ENCODE data around the gene PDZD7. TPM values are rescaled to one million over a fixed set of nuclear protein-coding genes. Genes with fewer than 3 reads are reported as not detected.

PDZD7 gene
- total and polyA plus RNA-seq, 2 of the 8 experiments (the other 6 are each of a cell fraction or from before 2014, with no cell fraction given) = 0.88 to 1.6 TPM

GRCh38 chr10:101060951-101061623 lies 30.2 kb upstream of the PDZD7 start:
- H4K8ac ChIP-seq (ENCODE audit: extremely low read depth, insufficient read depth, low read length) = peak overlapping the region; percentile 96
- H3K14ac ChIP-seq (ENCODE audit: insufficient read length) = no peak overlapping the region
- peak; percentile 90 to 99 for DNase-seq (ENCODE audit: low read depth in 1 of 2, low spot score in 2 of 2)
- peak overlapping the region; percentile 76; the same call in 1 of the 2 replicates for H3K27ac ChIP-seq (ENCODE audit: low read depth, low read length)
- ChIA-PET POLR2A (ENCODE audit: partially characterized antibody) (interaction anchor here (0.6 to 8.4 kb wide), 11 partner anchors 9 to 1680 kb away, joined by 3 to 85 read pairs (median 3); no protein-coding TSS in a partner anchor), CTCF (ENCODE audit: partially characterized antibody) (interaction anchor here (0.6 to 59.5 kb wide), 18 partner anchors 13 to 465 kb away, joined by 3 to 2176 read pairs (median 5); partner anchors contain the start of genes KAZALD1, PDZD7 and SFXN3)
- no peak overlapping the region for H3K23ac ChIP-seq (ENCODE audit: insufficient read length)
- peak overlapping the region; percentile 100 for H3K18ac ChIP-seq (ENCODE audit: extremely low read depth, low read length)
- H3K79me1 ChIP-seq (ENCODE audit: low read depth, low read length) = no peaks in the 10 kb centered on the region
- no peak overlapping the region for H2AK5ac ChIP-seq (ENCODE audit: low read depth, low read length)
- H2BK20ac ChIP-seq (ENCODE audit: low read length) = 0 out of 2 replicates have a peak overlapping the region, but pooled peaks have one; percentile 9
- peak overlapping the region; percentile 99 for H4K91ac ChIP-seq (replicated peaks; ENCODE audit: insufficient read length, low read length)
- H3K79me2 ChIP-seq (ENCODE audit: control insufficient read depth in 1 of 2, insufficient read depth in 2 of 2, low read length in 2 of 2) = peaks cover 0 to 3% of the 10 kb centered on the region in 2 experiments; a peak in 1 of 4 replicates
- H3K4me3 ChIP-seq (ENCODE audit: extremely low read depth in 1 of 4, insufficient read depth in 2 of 4, low read depth in 3 of 4, low read length in 4 of 4) = peak overlapping the region; percentile 89 to 97 (median 94)
- no peak overlapping the region for H2BK120ac ChIP-seq (replicated peaks; ENCODE audit: low read depth, low read length)
- no peaks in the 10 kb centered on the region; a peak in 1 of 8 replicates for H3K36me3 ChIP-seq (ENCODE audit: control insufficient read depth in 2 of 4, insufficient read depth in 4 of 4, low read length in 3 of 4)
- peak overlapping the region; percentile 99 for H2BK5ac ChIP-seq (ENCODE audit: low read depth, low read length)
- WGBS, 2 experiments (ENCODE audit: extremely low coverage in 1 of 2, insufficient coverage in 1 of 2, insufficient read length in 1 of 2, insufficient replicate concordance in 2 of 2, low coverage in 1 of 2, low lambda C conversion rate in 2 of 2, missing lambda C conversion rate in 1 of 2) = 3% methylated on average over 49 of the region's 67 CpGs; no CpG with 5 or more reads in 1 of the 2 experiments
- peaks cover 10 to 25% of the 10 kb centered on the region in 2 experiments for H4K20me1 ChIP-seq (replicated peaks in 1 of 2; ENCODE audit: control insufficient read depth in 1 of 2, insufficient read depth in 2 of 2, low read length in 2 of 2)
- peaks cover 43 to 50% (median 47%) of the 10 kb centered on the region in 4 experiments for H3K27me3 ChIP-seq (replicated peaks in 1 of 4; ENCODE audit: control insufficient read depth in 3 of 4, extremely low read depth in 1 of 4, insufficient read depth in 3 of 4, low read length in 3 of 4)
- peak overlapping the region; percentile 99; the same call in 1 of the 2 replicates for H2BK15ac ChIP-seq (ENCODE audit: low read length)
- peak overlapping the region; percentile 82; the same call in 1 of the 2 replicates for H2BK12ac ChIP-seq (ENCODE audit: low read depth, low read length)
- H3K9me3 ChIP-seq (ENCODE audit: insufficient read depth in 2 of 2, low read depth in 1 of 2, low read length in 1 of 2) = no peaks in the 10 kb centered on the region
- H3K23me2 ChIP-seq (ENCODE audit: low read depth, low read length) = peaks cover 14% of the 10 kb centered on the region; the same call in 1 of the 2 replicates
- H3K4me2 ChIP-seq (ENCODE audit: insufficient read depth in 1 of 2, low read depth in 2 of 2, low read length in 2 of 2) = peak overlapping the region; percentile 67 to 93
- no peak overlapping the region for H3K4ac ChIP-seq (replicated peaks; ENCODE audit: insufficient read length, low read depth, low read length)
- H2AFZ ChIP-seq (ENCODE audit: low read length) = peak overlapping the region; percentile 85
- peak overlapping the region; percentile 100 for H4K5ac ChIP-seq (ENCODE audit: insufficient read length, low read depth, low read length)
- H3K9ac ChIP-seq (replicated peaks in 1 of 4; ENCODE audit: extremely low read depth in 1 of 4, low read depth in 3 of 4, low read length in 3 of 4) = peak overlapping the region; percentile 78 to 97 (median 92)
- peaks cover 4 to 30% (median 21%) of the 10 kb centered on the region in 4 experiments for H3K4me1 ChIP-seq (replicated peaks in 1 of 4; ENCODE audit: control insufficient read depth in 3 of 4, insufficient read depth in 4 of 4, low read length in 3 of 4)
- H3K56ac ChIP-seq (replicated peaks; ENCODE audit: insufficient read length, low read depth, low read length) = peak overlapping the region; percentile 98
- no peak for FAIRE-seq
- no peak for TF ChIP-seq USF2 (IDR thresholded peaks at IDR 0.05; ENCODE audit: low read length)
- TF ChIP-seq NRF1 (IDR thresholded peaks at IDR 0.05; ENCODE audit: low read depth, low read length) = peak; percentile 69
- no peak for TF ChIP-seq TAF7 (optimal IDR thresholded peaks at IDR 0.05; ENCODE audit: borderline replicate concordance, low read depth, low read length)
- TF ChIP-seq NANOG (IDR thresholded peaks at IDR 0.05; ENCODE audit: insufficient read depth, low read depth, low read length, poor library complexity, severe bottlenecking) = no peak
- no peak for TF ChIP-seq MAFK (IDR thresholded peaks at IDR 0.05; ENCODE audit: low read depth, low read length)
- no peak for TF ChIP-seq BACH1 (IDR thresholded peaks at IDR 0.05; ENCODE audit: low read length)
- TF ChIP-seq PHF8 (conservative IDR thresholded peaks at IDR 0.05; ENCODE audit: low read depth, low read length) = no peak; the same call in 1 of the 2 replicates
- TF ChIP-seq KDM1A (IDR thresholded peaks at IDR 0.05; ENCODE audit: borderline replicate concordance, low read length) = no peak
- TF ChIP-seq GABPA (IDR thresholded peaks at IDR 0.05; ENCODE audit: borderline replicate concordance, insufficient read depth, low read length) = no peak
- TF ChIP-seq POLR2AphosphoS5 (IDR thresholded peaks at IDR 0.05; ENCODE audit: low read depth, low read length) = no peak

Data from H1 (cell line).